Transverse colon (tissue), 4 donors: ENCODE data around the gene PUS1. TPM values are rescaled to one million over a fixed set of nuclear protein-coding genes. Genes with fewer than 3 reads are reported as not detected.

Experiments used
- DNase-seq: peaks from one replicate; pipeline ENCODE4 v3.0.0-alpha.2; 2019
- H3K27ac ChIP-seq, 4 donors: fragments of 200-600 bp; sonication (generic); 2 replicates each; pipeline ENCODE4 v1.5.1; 2016 to 2018; ENCODE audit warnings: inconsistent platforms in 4 of 4
- H3K27me3 ChIP-seq: fragments of 200-600 bp; sonication (generic); 2 replicates; pipeline ENCODE4 v1.5.1; 2017; ENCODE audit warnings: inconsistent platforms
- H3K36me3 ChIP-seq, 4 donors: fragments of 200-600 bp; sonication (generic); 2 replicates each; pipeline ENCODE4 v1.5.1; 2017 to 2019; ENCODE audit warnings: inconsistent platforms in 4 of 4
- H3K4me1 ChIP-seq, 4 donors: fragments of 200-600 bp; sonication (generic); 2 replicates each; pipeline ENCODE4 v1.5.1; 2017 to 2020; ENCODE audit warnings: inconsistent platforms in 4 of 4
- H3K4me3 ChIP-seq, 4 donors: fragments of 200-600 bp; sonication (generic); 1 replicate in 1 of 4; 2 replicates in 3 of 4; pipeline versions ENCODE4 v1.5.1 to v1.6.1; 2017 to 2019; ENCODE audit warnings: inconsistent platforms in 4 of 4
- H3K9me3 ChIP-seq, 2 donors: fragments of 200-600 bp; sonication (generic); 2 replicates each; pipeline ENCODE4 v1.5.1; 2017 to 2019; ENCODE audit warnings: inconsistent platforms in 2 of 2
- EP300 ChIP-seq: sonication (generic); formaldehyde crosslinking; IDR thresholded peaks from one replicate; pipeline ENCODE4 v1.6.1; 2017; ENCODE audit warnings: antibody characterized with exemption, low read depth
- POLR2A ChIP-seq: fragments of 450-650 bp; IDR thresholded peaks from one replicate; pipeline ENCODE4 v1.6.1; 2016; ENCODE audit warnings: antibody characterized with exemption, mild to moderate bottlenecking, moderate library complexity
- POLR2AphosphoS5 ChIP-seq, 3 donors: sonication (generic); formaldehyde crosslinking; IDR thresholded peaks; one replicate each; pipeline ENCODE4 v1.6.1; 2016; ENCODE audit warnings: antibody characterized with exemption in 3 of 3
- WGBS, 2 donors: methylation state at CpG; one replicate each; pipeline ENCODE4 v1.1.5; 2018; ENCODE audit warnings: low coverage in 1 of 2; 5-methylcytosine and 5-hydroxymethylcytosine counted together
- in situ Hi-C, 4 donors: fragments of 200-750 bp; cut with MboI; loops; one replicate each; pipeline versions ENCODE4 v1.15.0 to v1.15.1; 2017; ENCODE audit warnings: low sequenced_read_pairs in 3 of 4, low pct_ligation_motif_present in 1 of 4, low pct_unique_long_range_greater_than_20kb in 1 of 4
- intact Hi-C: fragments of 100-400 bp; cut with DNase I; formaldehyde crosslinking; loops from one replicate; pipeline ENCODE4 v1.15.1; 2023; ENCODE audit warnings: low total_unique reads
- total RNA-seq, 4 donors: library from RNA; depleted of rRNA; stranded (reverse); fragments of >200 nt; gene quantifications; one replicate each; pipeline ENCODE4 v1.1.0, GENCODE V29; 2016
- TF ChIP-seq, protein P1 (sequence below), 5 experiments: fragments of 200-600 bp in 3 of 5; fragments of 450-650 bp in 2 of 5; sonication (generic) in 3 of 5; IDR thresholded peaks; 1 replicate in 2 of 5; 2 replicates in 3 of 5; pipeline ENCODE4 v1.5.1; 2016 to 2017; ENCODE audit warnings: antibody characterized with exemption in 5 of 5, inconsistent platforms in 3 of 5, mild to moderate bottlenecking in 2 of 5, moderate library complexity in 1 of 5

Gene PUS1
- total RNA-seq, 4 donors from 2014 or later = 11.9 to 48.8 (median 23.1) TPM

DNA sequence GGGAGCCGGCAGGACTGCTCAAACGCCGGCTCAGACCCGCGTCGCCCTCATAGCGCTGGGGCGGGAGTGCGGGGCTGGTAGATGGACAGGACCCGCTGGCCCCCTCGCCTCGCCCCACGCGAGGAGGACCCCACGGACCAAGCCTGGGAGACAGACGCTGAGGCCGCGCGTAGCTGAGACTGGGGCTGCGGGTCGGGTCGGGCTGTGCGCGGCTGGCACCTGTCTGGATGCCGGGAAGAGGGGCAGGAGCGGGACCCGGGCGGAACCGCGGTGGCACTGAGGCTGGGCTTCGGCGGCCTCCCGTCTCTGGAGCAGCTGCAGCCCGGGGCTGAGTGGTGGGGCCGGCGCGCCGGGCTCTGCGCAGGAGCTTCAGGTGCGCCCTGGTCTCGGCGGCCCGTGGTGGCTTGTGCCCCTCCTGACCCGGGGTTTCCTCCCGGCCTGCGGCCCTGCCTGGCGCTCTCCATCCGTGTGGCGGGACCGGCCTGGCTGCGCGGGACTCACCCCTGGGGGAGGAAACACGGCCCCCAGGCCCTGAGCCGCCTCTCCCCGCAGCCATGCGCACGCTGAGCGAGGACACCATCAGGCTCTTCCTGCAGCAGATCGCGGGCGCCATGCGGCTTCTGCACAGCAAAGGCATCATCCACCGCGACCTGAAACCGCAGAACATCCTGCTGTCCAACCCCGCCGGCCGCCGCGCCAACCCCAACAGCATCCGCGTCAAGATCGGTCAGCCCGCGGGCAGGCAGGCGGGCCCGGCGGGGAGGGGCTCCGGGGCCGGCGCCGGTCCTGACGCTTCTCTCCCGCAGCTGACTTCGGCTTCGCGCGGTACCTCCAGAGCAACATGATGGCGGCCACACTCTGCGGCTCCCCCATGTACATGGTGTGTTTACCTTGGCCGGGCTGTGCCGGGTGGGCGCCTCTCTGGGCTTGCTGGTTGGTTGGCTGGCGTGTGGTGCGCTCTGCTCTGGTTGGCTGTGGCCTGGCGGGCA, 20.7 kb upstream of the PUS1 start:
- peaks cover 0 to 24% (median 6%) of the 10 kb centered on the region in 4 donors for H3K36me3 ChIP-seq
- TF ChIP-seq, protein P1, sequence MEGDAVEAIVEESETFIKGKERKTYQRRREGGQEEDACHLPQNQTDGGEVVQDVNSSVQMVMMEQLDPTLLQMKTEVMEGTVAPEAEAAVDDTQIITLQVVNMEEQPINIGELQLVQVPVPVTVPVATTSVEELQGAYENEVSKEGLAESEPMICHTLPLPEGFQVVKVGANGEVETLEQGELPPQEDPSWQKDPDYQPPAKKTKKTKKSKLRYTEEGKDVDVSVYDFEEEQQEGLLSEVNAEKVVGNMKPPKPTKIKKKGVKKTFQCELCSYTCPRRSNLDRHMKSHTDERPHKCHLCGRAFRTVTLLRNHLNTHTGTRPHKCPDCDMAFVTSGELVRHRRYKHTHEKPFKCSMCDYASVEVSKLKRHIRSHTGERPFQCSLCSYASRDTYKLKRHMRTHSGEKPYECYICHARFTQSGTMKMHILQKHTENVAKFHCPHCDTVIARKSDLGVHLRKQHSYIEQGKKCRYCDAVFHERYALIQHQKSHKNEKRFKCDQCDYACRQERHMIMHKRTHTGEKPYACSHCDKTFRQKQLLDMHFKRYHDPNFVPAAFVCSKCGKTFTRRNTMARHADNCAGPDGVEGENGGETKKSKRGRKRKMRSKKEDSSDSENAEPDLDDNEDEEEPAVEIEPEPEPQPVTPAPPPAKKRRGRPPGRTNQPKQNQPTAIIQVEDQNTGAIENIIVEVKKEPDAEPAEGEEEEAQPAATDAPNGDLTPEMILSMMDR (IDR thresholded peaks at IDR 0.05) = no peak
- no peak for TF ChIP-seq EP300
- H3K4me1 ChIP-seq = peaks cover 0 to 10% (median 8%) of the 10 kb centered on the region in 4 donors
- in situ Hi-C loops = no loop called here
- intact Hi-C loops = no loop called here
- no peak overlapping the region for H3K27ac ChIP-seq
- no peak overlapping the region for H3K4me3 ChIP-seq
- 98% methylated on average over 90 of the region's 96 CpGs; no CpG with 5 or more reads in 1 of the 2 donors for WGBS, 2 donors
- no peaks in the 10 kb centered on the region for H3K9me3 ChIP-seq
- H3K27me3 ChIP-seq = no peaks in the 10 kb centered on the region
- no peak for DNase-seq

DNA sequence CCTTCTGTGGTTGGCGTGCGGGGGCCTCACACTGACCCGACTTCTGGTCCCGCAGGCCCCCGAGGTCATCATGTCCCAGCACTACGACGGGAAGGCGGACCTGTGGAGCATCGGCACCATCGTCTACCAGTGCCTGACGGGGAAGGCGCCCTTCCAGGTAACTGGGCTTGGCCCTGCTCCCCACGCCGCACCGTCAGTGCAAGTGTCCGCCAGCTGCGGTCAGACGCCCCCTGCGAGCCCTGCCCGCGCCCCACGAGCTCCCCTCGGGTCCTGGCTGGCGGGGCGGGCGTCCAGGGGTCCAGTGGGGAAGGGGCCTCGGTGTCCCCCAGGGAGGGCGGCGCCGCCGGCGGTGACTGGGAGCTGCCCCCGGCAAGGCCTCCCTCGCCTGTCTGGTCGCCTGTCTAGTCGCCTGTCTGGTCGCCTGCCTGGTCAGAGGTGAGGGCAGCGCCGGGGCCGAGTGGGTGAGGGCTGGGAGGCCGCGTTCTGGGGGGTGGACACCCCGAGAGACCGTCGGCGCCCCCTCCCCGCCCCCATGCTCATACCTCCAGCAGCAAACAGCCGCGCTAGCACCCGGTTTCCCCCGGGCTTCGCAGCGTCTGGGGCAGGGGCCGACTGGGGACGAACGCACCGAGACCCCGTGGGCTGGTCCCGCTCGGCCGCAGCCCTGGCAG, 19.9 kb upstream of the PUS1 start:
- Histone ChIP-seq H3K4me3 (no peak overlapping the region), H3K4me1 (peaks cover 0 to 10% (median 8%) of the 10 kb centered on the region in 4 donors), H3K9me3 (no peaks in the 10 kb centered on the region), H3K27ac (no peak overlapping the region), H3K36me3 (peaks cover 0 to 26% (median 9%) of the 10 kb centered on the region in 4 donors), H3K27me3 (no peaks in the 10 kb centered on the region)
- in situ Hi-C loops = no loop called here
- no peak for DNase-seq
- no peak for TF ChIP-seq EP300
- TF ChIP-seq POLR2A = no peak
- TF ChIP-seq, protein P1 (IDR thresholded peaks at IDR 0.05) = no peak
- no peak for TF ChIP-seq POLR2AphosphoS5 (IDR thresholded peaks at IDR 0.05)
- intact Hi-C loops = no loop called here
- WGBS, 2 donors = 95% methylated on average over 59 of the region's 61 CpGs; no CpG with 5 or more reads in 1 of the 2 donors

DNA sequence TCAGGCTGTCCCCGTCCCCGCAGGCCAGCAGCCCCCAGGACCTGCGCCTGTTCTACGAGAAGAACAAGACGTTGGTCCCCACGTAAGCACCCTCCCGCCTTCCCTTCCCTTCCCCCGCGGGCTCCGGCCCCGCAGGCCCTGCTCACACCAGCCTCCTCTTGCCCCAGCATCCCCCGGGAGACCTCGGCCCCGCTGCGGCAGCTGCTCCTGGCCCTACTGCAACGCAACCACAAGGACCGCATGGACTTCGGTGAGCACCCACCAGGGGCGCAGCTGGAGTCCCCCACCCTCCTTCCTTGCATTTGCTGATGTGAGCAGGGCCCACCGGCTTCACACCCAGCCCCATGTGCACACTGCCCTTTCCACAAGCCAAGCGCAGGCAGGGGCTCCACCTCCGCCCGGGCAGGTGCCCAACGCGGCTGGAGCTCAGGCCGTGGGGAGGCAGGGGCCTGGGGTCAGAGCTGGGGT, 19.3 kb upstream of the PUS1 start:
- intact Hi-C loops (no loop called here), in situ Hi-C loops (no loop called here)
- Histone ChIP-seq H3K36me3 (peaks cover 0 to 30% (median 12%) of the 10 kb centered on the region in 4 donors), H3K27me3 (no peaks in the 10 kb centered on the region), H3K9me3 (no peaks in the 10 kb centered on the region), H3K4me3 (no peak overlapping the region), H3K27ac (no peak overlapping the region), H3K4me1 (peaks cover 0 to 10% (median 8%) of the 10 kb centered on the region in 4 donors)
- no peak for TF ChIP-seq EP300
- TF ChIP-seq, protein P1 (IDR thresholded peaks at IDR 0.05) = no peak
- DNase-seq = no peak
- 93 to 95% methylated on average over 4 to 26 of the region's 26 CpGs for WGBS, 2 donors

DNA sequence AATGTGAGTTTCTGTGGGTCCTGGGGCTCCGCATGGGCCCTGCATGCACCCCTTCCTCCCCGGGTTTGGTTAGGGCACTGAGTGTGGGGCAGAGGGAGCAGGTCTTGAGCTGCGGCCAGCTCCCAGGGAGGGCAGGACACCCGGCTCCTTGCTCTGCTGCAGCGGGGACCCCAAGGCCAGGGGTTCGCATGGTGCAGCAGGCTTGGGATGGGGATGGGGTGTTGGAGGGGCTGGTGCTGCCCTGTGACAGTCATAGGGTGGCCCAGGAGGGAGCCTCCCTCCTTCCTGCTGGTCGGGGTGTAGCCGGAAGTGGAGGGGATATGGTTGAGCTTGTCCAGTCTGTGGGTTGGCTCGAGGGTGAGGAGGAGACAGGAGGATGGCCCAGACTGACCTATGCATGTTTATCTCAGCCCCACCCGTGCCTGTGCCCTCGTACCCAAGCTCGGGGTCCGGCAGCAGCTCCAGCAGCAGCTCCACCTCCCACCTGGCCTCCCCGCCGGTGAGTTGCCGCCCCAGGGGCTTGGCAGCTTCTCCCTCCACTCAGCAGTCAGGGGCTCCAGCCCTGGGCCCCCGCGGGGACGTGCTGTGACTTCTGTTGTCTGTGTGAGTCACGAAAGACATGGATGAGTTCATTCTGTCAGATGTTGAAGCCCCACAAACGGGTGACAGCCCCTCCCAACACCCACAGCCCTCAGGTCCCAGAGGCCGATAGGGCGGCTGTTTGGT, 18.6 kb upstream of the PUS1 start:
- Histone ChIP-seq H3K27me3 (no peaks in the 10 kb centered on the region), H3K9me3 (no peaks in the 10 kb centered on the region), H3K4me3 (no peak overlapping the region), H3K27ac (no peak overlapping the region), H3K36me3 (peaks cover 0 to 35% (median 13%) of the 10 kb centered on the region in 4 donors), H3K4me1 (peaks cover 0 to 10% (median 8%) of the 10 kb centered on the region in 4 donors)
- no peak for DNase-seq
- whole genome bisulfite sequencing, 2 donors = 88 to 92% methylated on average over 2 to 23 of the region's 23 CpGs
- no peak for TF ChIP-seq POLR2AphosphoS5 (IDR thresholded peaks at IDR 0.05)
- TF ChIP-seq POLR2A = no peak
- no peak for TF ChIP-seq EP300
- TF ChIP-seq, protein P1 (IDR thresholded peaks at IDR 0.05) = no peak
- intact Hi-C loops (no loop called here), in situ Hi-C loops (no loop called here)
